GM19240 (cell line): ENCODE data around the gene CCN2.

ENCODE experiments used
- DNase-seq: peaks from one replicate; pipeline ENCODE4 v3.0.0; 2011; ENCODE audit warnings: low spot score; ENCODE audit not compliant: insufficient read length

Gene CCN2

GRCh38 chr6:131950767-131951575, at the start of gene CCN2:
CCN2 (minus strand) TSS chr6:131951372; CDS start chr6:131951172, 200 bp downstream.
- DNase-seq = no peak

GRCh38 chr6:132000296-132000695, 49.1 kb upstream of the CCN2 start:
- DNase-seq = no peak

- no peak for DNase-seq
These were observed 48.5 kb upstream of the CCN2 start for GRCh38 chr6:131999545-132000146.

GRCh38 chr6:131998255-131998982, 47.2 kb upstream of the CCN2 start:
- no peak for DNase-seq

- no peak for DNase-seq
These were observed 46.4 kb upstream of the CCN2 start for GRCh38 chr6:131997429-131998153.

- no peak for DNase-seq
These were observed 44.7 kb upstream of the CCN2 start for GRCh38 chr6:131995917-131996316.

GRCh38 chr6:131992557-131992956, 41.4 kb upstream of the CCN2 start:
- DNase-seq = no peak

GRCh38 chr6:131989036-131989435, 37.9 kb upstream of the CCN2 start:
- no peak for DNase-seq

GRCh38 chr6:131982740-131983259, 31.6 kb upstream of the CCN2 start:
- no peak for DNase-seq

- DNase-seq = no peak
These were observed 30.4 kb upstream of the CCN2 start for GRCh38 chr6:131981624-131981978.

GRCh38 chr6:131980791-131981623, 29.8 kb upstream of the CCN2 start:
- no peak for DNase-seq

GRCh38 chr6:131980338-131980790, 29.2 kb upstream of the CCN2 start:
- DNase-seq = no peak

- DNase-seq = no peak
These were observed 28.6 kb upstream of the CCN2 start for GRCh38 chr6:131979515-131980337.

GRCh38 chr6:131978522-131978921, 27.4 kb upstream of the CCN2 start:
- DNase-seq = no peak

GRCh38 chr6:131976545-131977061, 25.4 kb upstream of the CCN2 start:
- DNase-seq = no peak

- no peak for DNase-seq
These were observed 21.6 kb upstream of the CCN2 start for GRCh38 chr6:131972741-131973140.

GRCh38 chr6:131970076-131970859, 19.1 kb upstream of the CCN2 start:
- no peak for DNase-seq

- DNase-seq = no peak
These were observed 17.5 kb upstream of the CCN2 start for GRCh38 chr6:131968656-131969055.

- DNase-seq = no peak
These were observed 16.8 kb upstream of the CCN2 start for GRCh38 chr6:131967948-131968347.
